ELF-1 (cell line): Measurements from ENCODE around the gene DGCR2.
"Not testable (repeated sequence)": the region's sequence is repeated elsewhere in the genome, so short reads cannot be mapped to it uniquely, and the experiment has no call there.

Source experiments
- DNase-seq: peaks from one replicate; pipeline ENCODE4 v3.0.0-alpha.2; 2016; ENCODE audit warnings: low read depth, low spot score

Gene DGCR2

GRCh38 chr22:19084126-19084525, 38.1 kb downstream of the DGCR2 start:
- not testable (repeated sequence) for DNase-seq

GRCh38 chr22:19082793-19083192, 39.4 kb downstream of the DGCR2 start:
- no peak for DNase-seq

GRCh38 chr22:19082101-19082500, 40.1 kb downstream of the DGCR2 start:
- DNase-seq, result no peak

DNA sequence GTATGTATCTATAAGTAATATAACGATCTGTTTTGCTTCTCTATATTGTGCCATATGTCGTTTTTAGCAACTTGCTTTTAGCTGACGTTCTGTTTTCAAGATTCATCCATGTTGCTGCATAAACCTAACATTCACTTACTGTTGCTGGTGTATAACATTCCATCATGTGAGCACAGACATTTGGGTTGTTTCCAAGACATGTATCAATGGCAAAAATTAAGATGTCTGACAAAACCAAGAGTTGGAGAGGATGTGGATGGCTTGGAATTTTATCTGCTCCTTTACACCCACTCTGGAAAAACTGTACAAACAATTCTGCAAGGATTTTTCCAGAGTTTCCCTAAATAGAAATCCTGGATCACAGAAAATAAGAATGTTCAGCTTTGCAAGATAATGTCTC, 40.9 kb downstream of the DGCR2 start:
- no peak for DNase-seq

DNA sequence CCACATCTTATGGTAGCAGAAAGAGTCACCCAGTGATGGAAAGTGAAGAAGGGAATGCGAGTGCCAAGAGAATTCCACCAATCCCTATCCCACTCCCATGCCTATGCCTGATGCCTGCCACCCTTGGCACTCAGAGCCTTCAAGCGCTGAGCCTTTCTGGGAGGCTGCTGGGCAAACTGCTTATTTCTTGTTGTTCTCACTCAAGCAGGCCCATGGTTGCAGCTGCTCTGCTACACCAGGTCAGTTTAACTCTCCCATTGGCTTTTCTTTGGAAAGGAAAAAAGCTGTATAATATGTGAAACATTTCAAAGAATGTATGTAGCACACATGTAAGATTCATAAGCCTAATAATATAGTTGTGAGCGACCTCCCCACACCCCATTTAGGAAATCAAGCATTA, 41.4 kb downstream of the DGCR2 start:
- no peak for DNase-seq

GRCh38 chr22:19079691-19080090, 42.5 kb downstream of the DGCR2 start:
- no peak for DNase-seq

- DNase-seq, result no peak
Observed at GRCh38 chr22:19075404-19075803, 46.8 kb downstream of the DGCR2 start.

GRCh38 chr22:19072853-19073252, 49.4 kb downstream of the DGCR2 start:
- DNase-seq, result not testable (repeated sequence)

- no peak for DNase-seq
Observed at GRCh38 chr22:19070397-19071169, 51.6 kb downstream of the DGCR2 start.

DNA sequence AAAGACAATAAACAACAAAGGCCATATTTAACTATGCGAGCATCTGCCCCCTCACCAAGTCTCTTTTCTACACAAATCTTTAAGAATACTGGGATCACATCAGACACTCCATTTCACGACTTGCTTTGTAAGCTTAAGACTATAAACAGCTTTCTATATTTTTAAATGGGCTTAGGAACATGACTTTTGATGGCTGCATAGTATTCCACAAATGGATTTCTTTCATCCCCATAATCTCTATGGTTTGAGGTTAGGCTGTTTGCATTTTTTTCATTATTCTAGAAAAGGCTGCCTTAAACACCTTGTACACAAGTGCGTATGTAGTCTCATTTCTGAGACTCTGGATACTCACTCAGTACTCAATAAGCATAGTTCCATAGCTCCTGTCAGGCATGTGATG, 52.8 kb downstream of the DGCR2 start:
- DNase-seq, result no peak

DNA sequence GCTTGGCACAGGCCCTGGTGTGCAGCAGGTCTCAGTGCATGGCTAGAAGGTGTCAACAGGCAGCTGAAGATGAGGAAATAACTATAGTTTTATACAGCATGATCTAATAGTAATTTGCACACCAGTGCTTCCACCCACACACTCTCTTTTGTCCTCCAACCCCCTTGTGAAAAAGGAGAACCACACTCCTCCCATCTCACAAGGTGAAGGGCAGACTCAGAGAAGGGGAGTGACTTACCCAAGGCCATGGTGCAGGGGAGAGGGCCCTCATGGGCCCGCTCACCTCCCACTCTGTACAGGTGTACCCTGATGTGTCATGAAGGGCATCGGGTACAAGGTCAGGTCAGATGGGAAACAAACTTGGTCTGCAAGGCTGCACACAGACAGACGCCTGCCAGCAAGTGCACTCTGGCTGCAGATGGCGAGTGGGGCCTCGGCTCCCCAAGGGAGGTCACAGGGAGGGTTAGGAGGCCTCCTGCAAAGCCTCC, 53.4 kb downstream of the DGCR2 start:
- no peak for DNase-seq

- no peak for DNase-seq
Observed at GRCh38 chr22:19067696-19068348, 54.4 kb downstream of the DGCR2 start.

GRCh38 chr22:19066531-19067271, 55.5 kb downstream of the DGCR2 start:
- DNase-seq, result no peak

GRCh38 chr22:19065929-19066328, 56.3 kb downstream of the DGCR2 start:
- no peak for DNase-seq

- DNase-seq, result no peak
Observed at GRCh38 chr22:19065298-19065859, 56.8 kb downstream of the DGCR2 start.

DNA sequence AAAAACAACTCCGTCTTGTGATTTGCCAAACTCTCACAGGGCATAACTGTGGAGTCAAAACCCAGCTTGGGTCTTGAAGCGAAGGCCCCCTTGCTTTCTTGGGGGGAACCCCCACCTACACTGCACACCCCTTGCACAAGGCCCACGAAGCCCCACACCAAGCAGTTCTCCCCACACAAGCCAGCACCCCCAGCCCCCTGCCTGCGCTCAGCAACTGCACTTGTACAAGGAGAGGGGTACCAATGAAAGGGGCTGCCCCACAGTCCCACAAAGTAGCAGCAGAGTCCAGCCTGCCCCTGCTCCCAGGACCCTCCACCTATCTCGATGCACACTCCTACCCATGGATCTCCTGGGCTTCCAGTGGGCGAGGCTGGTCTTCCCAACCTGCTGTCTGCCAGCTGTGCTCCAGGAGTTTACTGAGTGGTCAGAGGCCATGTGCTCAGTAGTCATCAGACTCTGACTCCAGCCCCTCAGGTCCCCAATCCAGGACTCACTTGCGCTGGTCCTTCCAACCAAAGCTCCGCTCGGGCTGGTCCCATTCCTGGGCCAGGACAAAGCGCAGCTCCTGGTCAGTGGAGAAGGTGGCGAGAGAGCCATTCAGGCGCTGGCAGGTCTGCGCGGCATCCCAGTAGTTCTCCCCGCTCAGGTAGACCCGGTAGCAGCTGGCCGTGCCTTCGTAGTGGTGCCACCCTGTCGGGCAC, 57.7 kb downstream of the DGCR2 start:
- no peak for DNase-seq

DNA sequence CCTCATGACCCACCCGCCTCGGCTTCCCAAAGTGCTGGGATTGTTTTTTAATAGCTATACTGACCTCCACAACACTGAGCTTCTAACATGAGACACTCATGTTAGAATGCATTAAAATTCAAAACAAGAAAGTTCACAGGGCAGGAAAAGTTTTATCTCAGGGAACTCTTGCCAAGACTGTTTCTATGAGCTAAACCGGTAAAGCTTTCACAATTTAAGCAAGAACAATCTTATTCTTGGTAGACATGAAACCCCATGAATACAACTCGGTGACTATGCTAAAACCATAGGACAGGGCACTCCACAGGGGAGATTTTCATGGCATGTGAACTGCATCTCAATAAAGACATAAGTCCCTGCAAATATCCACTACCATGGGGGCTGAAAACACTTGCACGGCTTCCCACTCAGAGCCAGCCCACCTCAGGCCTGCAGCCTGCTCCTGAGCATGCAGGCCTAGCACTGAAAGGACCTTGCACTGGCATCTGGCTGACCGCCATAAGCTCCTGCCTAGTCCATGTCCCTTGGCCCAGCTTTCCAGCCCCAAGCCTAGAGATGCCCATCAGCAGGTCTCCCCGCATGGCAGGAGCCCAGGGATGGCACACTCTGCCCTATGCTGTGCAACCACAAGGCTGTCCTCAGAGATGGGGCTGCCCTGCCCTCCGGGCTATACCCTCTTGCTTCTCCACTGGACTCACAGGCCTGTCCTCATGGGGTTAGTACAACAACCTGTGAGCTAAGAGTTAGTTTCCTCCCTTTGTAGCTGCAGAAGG, 58.4 kb downstream of the DGCR2 start:
- no peak for DNase-seq

DNA sequence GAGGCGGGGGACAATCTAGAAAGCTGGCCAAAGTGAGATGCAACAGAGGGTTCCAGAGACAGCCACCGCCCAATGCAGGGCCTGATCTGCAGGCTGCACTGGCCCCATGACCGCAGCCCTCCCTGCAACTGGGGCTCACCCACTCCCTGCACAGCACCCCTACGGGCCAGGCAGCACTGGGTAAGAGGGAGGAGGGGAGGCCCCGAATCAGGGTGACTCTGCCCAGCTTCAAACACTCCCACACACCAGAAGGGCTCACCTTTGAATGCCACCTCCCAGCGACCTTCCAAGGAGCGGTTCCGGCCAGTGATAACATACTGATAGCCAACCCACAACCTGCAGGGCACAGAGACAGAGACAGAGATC, 59.3 kb downstream of the DGCR2 start:
- no peak for DNase-seq

DNA sequence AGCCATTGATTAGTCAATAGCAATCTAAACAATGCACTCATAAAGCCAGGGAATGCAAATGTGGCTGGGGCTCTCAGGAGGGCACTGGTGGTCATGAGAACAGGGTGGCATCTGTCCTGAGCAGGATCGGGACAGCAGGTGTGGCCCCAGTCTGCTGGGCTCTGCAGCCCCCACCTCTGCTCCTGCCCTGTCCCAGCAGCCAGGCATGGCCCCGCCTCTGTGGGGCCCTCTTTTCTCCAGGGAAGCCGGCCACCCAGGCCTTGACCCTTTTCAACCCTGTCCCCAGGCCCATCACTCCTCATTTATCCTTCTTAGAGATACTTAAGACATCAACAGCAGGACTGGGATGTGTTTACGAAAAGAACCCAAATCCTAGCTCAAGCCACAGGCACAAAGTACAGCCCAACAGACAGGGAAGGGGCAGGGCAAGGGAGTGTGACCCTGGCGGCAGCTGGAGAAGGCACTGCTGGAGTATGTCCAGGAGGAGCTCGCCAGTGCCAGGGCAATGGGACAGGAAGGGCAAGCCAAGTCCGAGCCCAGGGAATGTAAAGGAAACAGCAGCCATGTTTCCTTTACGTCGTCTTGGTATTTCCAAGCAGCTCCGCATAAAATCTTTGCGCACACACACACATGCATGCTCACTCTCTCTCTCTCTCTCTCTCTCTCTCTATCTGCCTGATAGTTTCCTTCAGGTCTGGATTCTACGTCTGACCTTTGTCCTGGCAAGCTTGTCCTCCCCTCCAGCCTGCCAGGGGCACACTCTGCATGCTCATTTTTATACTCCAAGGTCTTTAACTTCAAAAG, 59.9 kb downstream of the DGCR2 start:
- DNase-seq, result no peak
